ENCODE results near the gene PTPRC. TPM values are rescaled to one million over a fixed set of nuclear protein-coding genes. Genes with fewer than 3 reads are reported as not detected.

PTPRC gene
- total RNA-seq, 2 donors from 2014 or later: 11.2 to 18.7 TPM

- no peak for TF ChIP-seq CTCF (IDR thresholded peaks at IDR 0.05)
- no peaks in the 10 kb centered on the region for H3K4me1 ChIP-seq
- no peaks in the 10 kb centered on the region for H3K27me3 ChIP-seq
- DNase-seq: no peak
- H3K4me3 ChIP-seq: no peak overlapping the region
- H3K36me3 ChIP-seq: no peaks in the 10 kb centered on the region
- no peaks in the 10 kb centered on the region for H3K9me3 ChIP-seq
- no peak overlapping the region for H3K9ac ChIP-seq (ENCODE audit: low read depth in 2 of 2, low read length in 2 of 2)
- H3K27ac ChIP-seq: no peak overlapping the region
- intact Hi-C loops (cut with DNase I): no loop called here
These were observed 154.9 kb downstream of the PTPRC start for GRCh38 chr1:198793714-198794113.

GRCh38 chr1:198794498-198794897, 155.7 kb downstream of the PTPRC start:
- no peak overlapping the region for H3K27ac ChIP-seq
- no peak for DNase-seq
- H3K27me3 ChIP-seq: no peaks in the 10 kb centered on the region
- H3K4me3 ChIP-seq: no peak overlapping the region
- intact Hi-C loops (cut with DNase I): no loop called here
- H3K4me1 ChIP-seq: no peaks in the 10 kb centered on the region
- no peaks in the 10 kb centered on the region for H3K36me3 ChIP-seq
- H3K9me3 ChIP-seq: no peaks in the 10 kb centered on the region
- no peak overlapping the region for H3K9ac ChIP-seq (ENCODE audit: low read depth in 2 of 2, low read length in 2 of 2)
- no peak for TF ChIP-seq CTCF (IDR thresholded peaks at IDR 0.05)

GRCh38 chr1:198797656-198798055, 158.8 kb downstream of the PTPRC start:
- no peaks in the 10 kb centered on the region for H3K27me3 ChIP-seq
- intact Hi-C loops (cut with DNase I): no loop called here
- TF ChIP-seq CTCF (IDR thresholded peaks at IDR 0.05): no peak
- no peaks in the 10 kb centered on the region for H3K36me3 ChIP-seq
- H3K4me3 ChIP-seq: no peak overlapping the region
- no peak overlapping the region for H3K27ac ChIP-seq
- no peaks in the 10 kb centered on the region for H3K9me3 ChIP-seq
- H3K4me1 ChIP-seq: no peaks in the 10 kb centered on the region
- no peak overlapping the region for H3K9ac ChIP-seq (ENCODE audit: low read depth in 2 of 2, low read length in 2 of 2)
- no peak for DNase-seq

GRCh38 chr1:198798923-198799386, 160.1 kb downstream of the PTPRC start:
- no peak for DNase-seq
- H3K9ac ChIP-seq (ENCODE audit: low read depth in 2 of 2, low read length in 2 of 2): no peak overlapping the region
- no peak for TF ChIP-seq CTCF (IDR thresholded peaks at IDR 0.05)
- H3K27me3 ChIP-seq: no peaks in the 10 kb centered on the region
- H3K36me3 ChIP-seq: no peaks in the 10 kb centered on the region
- H3K4me3 ChIP-seq: no peak overlapping the region
- H3K27ac ChIP-seq: no peak overlapping the region
- intact Hi-C loops (cut with DNase I): no loop called here
- no peaks in the 10 kb centered on the region for H3K9me3 ChIP-seq
- H3K4me1 ChIP-seq: no peaks in the 10 kb centered on the region

- Histone ChIP-seq H3K27ac (no peak overlapping the region), H3K4me1 (no peaks in the 10 kb centered on the region), H3K27me3 (no peaks in the 10 kb centered on the region), H3K36me3 (no peaks in the 10 kb centered on the region), H3K9ac (ENCODE audit: low read depth in 2 of 2, low read length in 2 of 2) (no peak overlapping the region), H3K4me3 (no peak overlapping the region), H3K9me3 (no peaks in the 10 kb centered on the region)
- no peak for DNase-seq
- TF ChIP-seq CTCF (IDR thresholded peaks at IDR 0.05): no peak
- intact Hi-C loops (cut with DNase I): no loop called here
These were observed 166.8 kb downstream of the PTPRC start for GRCh38 chr1:198805498-198806151.

Data from colonic mucosa (tissue), 4 donors.